Bronchial epithelial cell (primary cell): ENCODE data around the gene CERT1. TPM values are rescaled to one million over a fixed set of nuclear protein-coding genes. Genes with fewer than 3 reads are reported as not detected.

Source experiments
- DNase-seq: peaks from one replicate; pipeline ENCODE4 v3.0.0-alpha.2; 2010; ENCODE audit warnings: low read depth
- FAIRE-seq: peaks from 2 replicates; lab custom pipeline; 2011; peaks lifted over from hg19 to GRCh38; lab: Jason Lieb, UNC
- H3K27me3 ChIP-seq: 2 replicates; pipeline ENCODE4 v1.5.1; 2011; ENCODE audit warnings: low read length; ENCODE audit not compliant: control insufficient read depth, insufficient read depth
- H3K36me3 ChIP-seq: 2 replicates; pipeline ENCODE4 v1.5.1; 2011; ENCODE audit warnings: low read length; ENCODE audit not compliant: control insufficient read depth, insufficient read depth
- H3K4me3 ChIP-seq: 2 replicates; pipeline ENCODE4 v1.5.1; 2011; ENCODE audit warnings: mild to moderate bottlenecking, low read depth, low read length, control low read depth
- CTCF ChIP-seq: IDR thresholded peaks from 2 replicates; pipeline ENCODE4 v1.5.1; 2011; ENCODE audit warnings: mild to moderate bottlenecking, moderate library complexity, low read length, control low read depth, inconsistent platforms; ENCODE audit not compliant: insufficient read depth, severe bottlenecking
- total RNA-seq: library from RNA; depleted of rRNA; stranded (reverse); fragments of >200 nt; gene quantifications from 2 replicates; pipeline ENCODE4 v1.2.1, GENCODE V29; 2014

CERT1 gene
- total RNA-seq, 1 donor from 2014 or later: 20.5 TPM

- TF ChIP-seq CTCF: no peak
- DNase-seq (no peak), FAIRE-seq (no peak)
Observed at GRCh38 chr5:75342836-75343235, 168.6 kb downstream of the CERT1 start.

GRCh38 chr5:75341934-75342333, 169.5 kb downstream of the CERT1 start:
- DNase-seq (no peak), FAIRE-seq (no peak)
- Histone ChIP-seq H3K27me3 (no peaks in the 10 kb centered on the region), H3K4me3 (no peak overlapping the region), H3K36me3 (peaks cover 3% of the 10 kb centered on the region)
- TF ChIP-seq CTCF: no peak

More at GRCh38 chr5:75342836-75343235, 168.6 kb downstream of the CERT1 start:
- no peak overlapping the region for H3K4me3 ChIP-seq
- H3K27me3 ChIP-seq: no peaks in the 10 kb centered on the region
- peaks cover 5% of the 10 kb centered on the region for H3K36me3 ChIP-seq

GRCh38 chr5:75340714-75341478, 170.5 kb downstream of the CERT1 start:
- no peak for FAIRE-seq

GRCh38 chr5:75338408-75338807, 173.0 kb downstream of the CERT1 start:
- peak overlapping the region; percentile 93 for H3K4me3 ChIP-seq
- no peak for FAIRE-seq
- H3K27me3 ChIP-seq: no peaks in the 10 kb centered on the region
- DNase-seq: no peak
- no peak for TF ChIP-seq CTCF
- peaks cover 1% of the 10 kb centered on the region for H3K36me3 ChIP-seq

More at GRCh38 chr5:75340714-75341478, 170.5 kb downstream of the CERT1 start:
- no peak for TF ChIP-seq CTCF
- Histone ChIP-seq H3K36me3 (peaks cover 3% of the 10 kb centered on the region), H3K4me3 (no peak overlapping the region), H3K27me3 (no peaks in the 10 kb centered on the region)
- peak; percentile 99 for DNase-seq

- no peak for DNase-seq
- no peak for FAIRE-seq
Observed at GRCh38 chr5:75337366-75338021, 173.9 kb downstream of the CERT1 start.

More at GRCh38 chr5:75337366-75338021, 173.9 kb downstream of the CERT1 start:
- no peaks in the 10 kb centered on the region for H3K27me3 ChIP-seq
- H3K4me3 ChIP-seq: peak overlapping the region; percentile 93
- no peak for TF ChIP-seq CTCF
- no peaks in the 10 kb centered on the region for H3K36me3 ChIP-seq
